Spleen (tissue), 7 donors: ENCODE results near the gene HECA.
"Not testable (repeated sequence)": the region's sequence is repeated elsewhere in the genome, so short reads cannot be mapped to it uniquely, and the experiment has no call there.

Source experiments
- CTCF ChIP-seq, 11 experiments: fragments of 200-600 bp in 7 of 11; fragments of 450-650 bp in 4 of 11; sonication (generic) in 4 of 11; IDR thresholded peaks in 8 of 11; conservative IDR thresholded peaks in 3 of 11; 1 replicate in 7 of 11; 2 replicates in 4 of 11; pipeline versions ENCODE4 v1.4.0 to v1.8.0; 2016 to 2021; ENCODE audit warnings: antibody characterized with exemption in 11 of 11, inconsistent platforms in 4 of 11, mild to moderate bottlenecking in 1 of 11
- POLR2A ChIP-seq, 3 donors: fragments of 450-650 bp; IDR thresholded peaks; one replicate each; pipeline ENCODE4 v1.5.1; 2017; ENCODE audit warnings: antibody characterized with exemption in 3 of 3, mild to moderate bottlenecking in 1 of 3
- POLR2AphosphoS5 ChIP-seq, 3 donors: sonication (generic); formaldehyde crosslinking; IDR thresholded peaks; one replicate each; pipeline ENCODE4 v1.5.1; 2017; ENCODE audit warnings: antibody characterized with exemption in 3 of 3
- donor health status: DM: no; HTN: no; CAD: no; lungs with moderate emphysema.
- donor health status: DM: no; HTN: no; CAD: no.
- donor health status: DM: no; HTN: no; CAD: no.

GRCh38 chr6:139212460-139212859 lies 77.6 kb downstream of the HECA start:
- not testable (repeated sequence) for TF ChIP-seq CTCF (IDR thresholded peaks at IDR 0.05 in 8 of 11, conservative IDR thresholded peaks at IDR 0.05 in 3 of 11); POLR2A (IDR thresholded peaks at IDR 0.05); POLR2AphosphoS5 (IDR thresholded peaks at IDR 0.05)
